ENCODE results near the gene ZBTB42.

Gene ZBTB42

DNA sequence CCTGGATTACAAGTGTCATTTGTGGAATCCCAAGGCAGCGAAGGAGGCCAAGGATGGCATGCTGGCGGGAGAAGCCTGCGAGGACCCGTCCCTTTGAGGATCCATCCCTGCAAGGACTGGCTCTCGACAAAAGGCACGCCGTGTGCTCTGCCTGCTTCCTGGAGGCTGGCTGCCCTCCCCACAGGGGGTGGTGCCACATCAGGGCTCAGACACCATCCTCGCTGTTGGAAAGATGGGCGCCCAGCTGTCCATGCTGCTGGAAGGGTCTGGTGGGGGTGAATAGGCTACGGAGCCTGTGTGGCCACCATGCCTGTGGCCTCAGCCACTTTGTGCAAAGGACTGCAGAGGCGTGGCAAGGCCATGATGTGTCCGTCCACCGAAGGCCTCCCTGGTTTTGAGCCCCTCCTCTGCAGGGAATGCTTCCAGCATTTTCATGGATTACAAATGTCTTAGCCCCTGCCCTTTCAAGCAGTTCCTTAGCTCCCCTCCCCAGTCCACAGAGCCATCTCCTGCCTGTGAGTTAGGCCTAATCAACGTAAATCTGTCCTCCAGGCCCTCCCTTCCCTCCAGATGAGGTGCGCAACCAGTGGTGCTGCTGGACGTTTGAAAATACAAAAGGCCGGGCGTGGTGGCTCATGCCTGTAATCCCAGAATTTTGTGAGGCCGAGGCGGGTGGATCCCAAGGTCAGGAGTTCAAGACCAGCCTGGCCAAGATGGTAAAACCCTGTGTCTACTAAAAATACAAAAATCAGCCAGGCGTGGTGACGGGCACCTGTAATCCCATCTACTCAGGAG is 22.1 kb downstream of the ZBTB42 start:
- H3K36me3 ChIP-seq (ENCODE audit: control insufficient read depth in 1 of 2, insufficient read depth in 2 of 2, low read depth in 1 of 2, low read length in 2 of 2): peaks cover 6% of the 10 kb centered on the region in 2 experiments
- no peak overlapping the region for H3K23ac ChIP-seq (ENCODE audit: low read length in 2 of 2)
- H2BK5ac ChIP-seq (ENCODE audit: low read depth, low read length, poor library complexity, severe bottlenecking): no peak overlapping the region
- no peak overlapping the region for H3K4me3 ChIP-seq (ENCODE audit: insufficient read depth in 1 of 2, low read depth in 1 of 2, low read length in 2 of 2)
- peaks cover 0 to 4% of the 10 kb centered on the region in 2 experiments for H3K27me3 ChIP-seq (ENCODE audit: control insufficient read depth in 1 of 2, insufficient read depth in 1 of 2, low read length in 2 of 2)
- H3K4ac ChIP-seq (ENCODE audit: low read depth in 1 of 2, low read length in 2 of 2): no peak overlapping the region
- H4K91ac ChIP-seq (ENCODE audit: low read length): peak overlapping the region; percentile 10
- H4K8ac ChIP-seq (ENCODE audit: low read length): no peak overlapping the region
- H3K79me1 ChIP-seq (replicated peaks; ENCODE audit: low read length, poor library complexity, severe bottlenecking): peaks cover 2% of the 10 kb centered on the region
- peaks cover 8% of the 10 kb centered on the region for H3K9me3 ChIP-seq (ENCODE audit: control insufficient read depth, low read length)
- no peak overlapping the region for H3K4me2 ChIP-seq (ENCODE audit: low read length, poor library complexity, severe bottlenecking)
- DNase-seq: no peak
- peaks cover 27% of the 10 kb centered on the region for H3K4me1 ChIP-seq (ENCODE audit: control insufficient read depth, insufficient read depth, low read depth, low read length)
- 90% methylated on average over 22 of the region's 22 CpGs for WGBS
- H3K9ac ChIP-seq (ENCODE audit: low read length): no peak overlapping the region
- H2AFZ ChIP-seq (ENCODE audit: low read depth, low read length): no peak overlapping the region
- H2BK120ac ChIP-seq (ENCODE audit: low read depth, low read length): no peak overlapping the region
- H2BK12ac ChIP-seq (ENCODE audit: low read length in 2 of 2): no peak overlapping the region
- no peak overlapping the region for H2AK5ac ChIP-seq (ENCODE audit: low read length, severe bottlenecking)
- H2BK15ac ChIP-seq (ENCODE audit: low read depth, poor library complexity, severe bottlenecking): no peak overlapping the region
- no peak overlapping the region for H3K27ac ChIP-seq (ENCODE audit: low read length, poor library complexity, severe bottlenecking)
- H3K14ac ChIP-seq (ENCODE audit: low read length in 2 of 2): no peak overlapping the region
- no peak overlapping the region for H3K18ac ChIP-seq (ENCODE audit: low read depth in 1 of 2, low read length in 2 of 2)

DNA sequence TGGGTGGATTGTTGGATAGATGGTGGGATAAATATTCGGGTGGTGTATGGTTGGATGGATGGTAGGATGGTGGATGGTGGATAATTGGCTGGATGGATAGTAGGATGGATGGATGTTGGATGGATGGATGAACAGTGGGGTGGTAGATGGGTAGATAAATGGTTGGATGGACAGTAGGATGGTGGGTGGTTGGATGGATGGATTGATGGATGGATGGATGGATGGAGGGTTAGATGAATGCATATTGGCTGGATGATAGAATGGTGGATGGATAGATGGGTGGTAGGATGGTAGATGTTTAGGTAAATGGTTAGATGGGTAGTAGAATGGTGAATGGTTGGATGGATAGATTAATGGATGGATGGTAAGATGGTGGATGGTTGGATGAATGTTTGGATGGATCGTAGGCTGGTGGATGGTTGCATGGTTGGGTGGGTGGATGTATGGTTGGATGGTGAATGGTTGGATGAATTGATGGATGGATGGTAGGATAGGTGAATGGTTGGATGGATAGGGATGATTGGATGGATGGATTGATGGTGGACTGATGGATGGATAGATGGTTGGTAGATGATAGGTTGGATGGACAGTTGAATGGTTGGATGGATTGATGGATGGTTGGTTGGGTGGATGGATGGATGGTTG is 23.6 kb downstream of the ZBTB42 start:
- Histone ChIP-seq H2BK15ac (ENCODE audit: low read depth, poor library complexity, severe bottlenecking) (no peak overlapping the region), H3K9me3 (ENCODE audit: control insufficient read depth, low read length) (peaks cover 4% of the 10 kb centered on the region), H4K8ac (ENCODE audit: low read length) (no peak overlapping the region), H3K4me2 (ENCODE audit: low read length, poor library complexity, severe bottlenecking) (no peak overlapping the region), H3K14ac (ENCODE audit: low read length in 2 of 2) (no peak overlapping the region), H2AFZ (ENCODE audit: low read depth, low read length) (no peak overlapping the region), H3K4ac (ENCODE audit: low read depth in 1 of 2, low read length in 2 of 2) (no peak overlapping the region), H3K36me3 (ENCODE audit: control insufficient read depth in 1 of 2, insufficient read depth in 2 of 2, low read depth in 1 of 2, low read length in 2 of 2) (no peaks in the 10 kb centered on the region), H2BK120ac (ENCODE audit: low read depth, low read length) (no peak overlapping the region), H4K91ac (ENCODE audit: low read length) (no peak overlapping the region), H3K23ac (ENCODE audit: low read length in 2 of 2) (no peak overlapping the region), H3K4me1 (ENCODE audit: control insufficient read depth, insufficient read depth, low read depth, low read length) (peaks cover 27% of the 10 kb centered on the region), H3K79me1 (replicated peaks; ENCODE audit: low read length, poor library complexity, severe bottlenecking) (peaks cover 2% of the 10 kb centered on the region), H3K4me3 (ENCODE audit: insufficient read depth in 1 of 2, low read depth in 1 of 2, low read length in 2 of 2) (no peak overlapping the region), H2BK12ac (ENCODE audit: low read length in 2 of 2) (no peak overlapping the region), H3K9ac (ENCODE audit: low read length) (no peak overlapping the region), H2AK5ac (ENCODE audit: low read length, severe bottlenecking) (no peak overlapping the region), H3K27me3 (ENCODE audit: control insufficient read depth in 1 of 2, insufficient read depth in 1 of 2, low read length in 2 of 2) (peaks cover 0 to 4% of the 10 kb centered on the region in 2 experiments), H2BK5ac (ENCODE audit: low read depth, low read length, poor library complexity, severe bottlenecking) (no peak overlapping the region), H3K27ac (ENCODE audit: low read length, poor library complexity, severe bottlenecking) (no peak overlapping the region), H3K18ac (ENCODE audit: low read depth in 1 of 2, low read length in 2 of 2) (no peak overlapping the region)
- no peak for DNase-seq
- 96% methylated on average over 2 of the region's 2 CpGs for WGBS

DNA sequence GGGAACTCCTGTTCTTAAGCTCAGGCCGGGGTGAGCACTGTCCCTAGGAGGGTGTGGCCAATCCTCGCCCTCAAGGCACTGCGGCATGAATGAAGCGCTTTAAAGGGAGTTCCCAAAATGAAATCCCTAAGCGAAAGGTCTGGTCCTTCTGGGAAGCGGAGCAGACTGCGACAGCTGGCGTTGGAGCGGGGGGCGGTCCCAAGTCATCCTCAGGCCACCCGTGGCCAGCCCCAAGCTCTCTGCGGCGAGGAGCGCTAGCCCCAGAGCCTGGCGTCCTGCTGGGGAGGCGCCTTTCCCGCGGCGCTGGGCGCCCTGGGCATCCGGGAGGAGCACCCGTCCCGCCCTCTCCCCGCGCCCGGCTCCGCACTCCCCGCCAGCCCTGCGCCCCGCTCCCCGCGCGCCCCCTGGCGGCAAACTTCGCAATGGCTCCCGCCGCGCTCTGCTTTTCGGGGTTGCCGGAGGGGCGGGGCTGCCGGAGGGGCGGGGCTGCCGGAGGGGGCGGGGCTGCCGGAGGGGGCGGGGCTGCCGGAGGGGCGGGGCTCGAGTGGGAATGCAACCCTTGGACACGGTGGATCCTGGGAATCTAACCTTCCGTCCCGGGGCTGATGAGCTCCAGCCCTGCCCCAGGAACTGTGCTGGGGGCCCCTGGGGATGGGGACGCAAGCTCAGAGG is 25.4 kb downstream of the ZBTB42 start:
- peak overlapping the region; percentile 80 for H2AFZ ChIP-seq (ENCODE audit: low read depth, low read length)
- H2AK5ac ChIP-seq (ENCODE audit: low read length, severe bottlenecking): no peak overlapping the region
- H3K36me3 ChIP-seq (ENCODE audit: control insufficient read depth in 1 of 2, insufficient read depth in 2 of 2, low read depth in 1 of 2, low read length in 2 of 2): no peaks in the 10 kb centered on the region
- H3K14ac ChIP-seq (ENCODE audit: low read length in 2 of 2): no peak overlapping the region
- peaks cover 0 to 4% of the 10 kb centered on the region in 2 experiments for H3K27me3 ChIP-seq (ENCODE audit: control insufficient read depth in 1 of 2, insufficient read depth in 1 of 2, low read length in 2 of 2)
- 2% methylated on average over 25 of the region's 54 CpGs for WGBS
- H3K9me3 ChIP-seq (ENCODE audit: control insufficient read depth, low read length): peaks cover 4% of the 10 kb centered on the region
- H3K79me1 ChIP-seq (replicated peaks; ENCODE audit: low read length, poor library complexity, severe bottlenecking): peaks cover 2% of the 10 kb centered on the region
- H4K91ac ChIP-seq (ENCODE audit: low read length): peak overlapping the region; percentile 81
- peak overlapping the region in 1 of 2 experiments; percentile 83 for H3K18ac ChIP-seq (ENCODE audit: low read depth in 1 of 2, low read length in 2 of 2)
- peaks cover 21% of the 10 kb centered on the region for H3K4me1 ChIP-seq (ENCODE audit: control insufficient read depth, insufficient read depth, low read depth, low read length)
- H2BK120ac ChIP-seq (ENCODE audit: low read depth, low read length): no peak overlapping the region
- H3K27ac ChIP-seq (ENCODE audit: low read length, poor library complexity, severe bottlenecking): no peak overlapping the region
- H3K4me3 ChIP-seq (ENCODE audit: insufficient read depth in 1 of 2, low read depth in 1 of 2, low read length in 2 of 2): peak overlapping the region; percentile 63 to 86
- no peak overlapping the region for H3K4ac ChIP-seq (ENCODE audit: low read depth in 1 of 2, low read length in 2 of 2)
- no peak overlapping the region for H2BK5ac ChIP-seq (ENCODE audit: low read depth, low read length, poor library complexity, severe bottlenecking)
- H4K8ac ChIP-seq (ENCODE audit: low read length): peak overlapping the region; percentile 61
- peak overlapping the region; percentile 97 for H3K4me2 ChIP-seq (ENCODE audit: low read length, poor library complexity, severe bottlenecking)
- H3K9ac ChIP-seq (ENCODE audit: low read length): peak overlapping the region; percentile 78
- H2BK12ac ChIP-seq (ENCODE audit: low read length in 2 of 2): peak overlapping the region in 1 of 2 experiments; percentile 15
- peak overlapping the region; percentile 65 for H2BK15ac ChIP-seq (ENCODE audit: low read depth, poor library complexity, severe bottlenecking)
- no peak overlapping the region for H3K23ac ChIP-seq (ENCODE audit: low read length in 2 of 2)
- DNase-seq: peak; percentile 80

GRCh38 chr14:104826861-104827176 is 25.9 kb downstream of the ZBTB42 start:
- Histone ChIP-seq H3K14ac (ENCODE audit: low read length in 2 of 2) (no peak overlapping the region), H3K9me3 (ENCODE audit: control insufficient read depth, low read length) (peaks cover 4% of the 10 kb centered on the region), H3K23ac (ENCODE audit: low read length in 2 of 2) (no peak overlapping the region), H2BK15ac (ENCODE audit: low read depth, poor library complexity, severe bottlenecking) (peak overlapping the region; percentile 61), H3K9ac (ENCODE audit: low read length) (no peak overlapping the region), H3K27ac (ENCODE audit: low read length, poor library complexity, severe bottlenecking) (no peak overlapping the region), H3K36me3 (ENCODE audit: control insufficient read depth in 1 of 2, insufficient read depth in 2 of 2, low read depth in 1 of 2, low read length in 2 of 2) (no peaks in the 10 kb centered on the region), H2BK120ac (ENCODE audit: low read depth, low read length) (no peak overlapping the region), H3K79me1 (replicated peaks; ENCODE audit: low read length, poor library complexity, severe bottlenecking) (peaks cover 2% of the 10 kb centered on the region), H3K18ac (ENCODE audit: low read depth in 1 of 2, low read length in 2 of 2) (peak overlapping the region; percentile 67 to 90), H3K4me3 (ENCODE audit: insufficient read depth in 1 of 2, low read depth in 1 of 2, low read length in 2 of 2) (peak overlapping the region; percentile 50 to 58), H2BK5ac (ENCODE audit: low read depth, low read length, poor library complexity, severe bottlenecking) (no peak overlapping the region), H3K27me3 (ENCODE audit: control insufficient read depth in 1 of 2, insufficient read depth in 1 of 2, low read length in 2 of 2) (peaks cover 0 to 4% of the 10 kb centered on the region in 2 experiments), H4K91ac (ENCODE audit: low read length) (peak overlapping the region; percentile 74), H3K4me1 (ENCODE audit: control insufficient read depth, insufficient read depth, low read depth, low read length) (peaks cover 20% of the 10 kb centered on the region), H2AFZ (ENCODE audit: low read depth, low read length) (peak overlapping the region; percentile 80), H4K8ac (ENCODE audit: low read length) (peak overlapping the region; percentile 89), H2AK5ac (ENCODE audit: low read length, severe bottlenecking) (no peak overlapping the region), H3K4ac (ENCODE audit: low read depth in 1 of 2, low read length in 2 of 2) (no peak overlapping the region), H3K4me2 (ENCODE audit: low read length, poor library complexity, severe bottlenecking) (peak overlapping the region; percentile 86), H2BK12ac (ENCODE audit: low read length in 2 of 2) (no peak overlapping the region)
- DNase-seq: no peak
- WGBS: 3% methylated on average over 27 of the region's 27 CpGs
